HepG2 (cell line): Measurements from ENCODE around the gene GOT1. TPM values are rescaled to one million over a fixed set of nuclear protein-coding genes. Genes with fewer than 3 reads are reported as not detected.

Experiments used
- CCAR2 ChIP-seq: fragments of 200-400 bp; formaldehyde crosslinking; optimal IDR thresholded peaks from 2 replicates; pipeline ENCODE3; 2018; ENCODE audit warnings: low read depth, mild to moderate bottlenecking, low read length, moderate library complexity
- IKZF1 ChIP-seq: fragments of 450-650 bp; IDR thresholded peaks from 2 replicates; pipeline ENCODE4 v1.7.1; 2016
- KAT7 ChIP-seq: IDR thresholded peaks from 2 replicates; pipeline ENCODE4 v1.6.1; 2018; ENCODE audit warnings: borderline replicate concordance, missing compliant biosample characterization
- KDM2A ChIP-seq: sonication (generic); formaldehyde crosslinking; IDR thresholded peaks from 2 replicates; pipeline ENCODE4 v1.4.0; 2020; ENCODE audit warnings: low read depth, missing genetic modification reagents, borderline replicate concordance
- MYC ChIP-seq: sonication (generic); formaldehyde crosslinking; IDR thresholded peaks from 2 replicates; pipeline ENCODE4 v1.9.0; 2021; ENCODE audit warnings: missing genetic modification reagents, borderline replicate concordance
- NFE2L2 ChIP-seq: fragments of 150-350 bp; IDR thresholded peaks from 2 replicates; pipeline ENCODE4 v1.6.1; 2014; ENCODE audit warnings: low read length
- NFYB ChIP-seq: sonication (generic); formaldehyde crosslinking; IDR thresholded peaks from 2 replicates; pipeline ENCODE4 v1.4.0; 2020; ENCODE audit warnings: missing genetic modification reagents
- NONO ChIP-seq, 2 experiments: fragments of 450-650 bp in 1 of 2; sonication (generic) in 1 of 2; formaldehyde crosslinking in 1 of 2; IDR thresholded peaks in 1 of 2; conservative IDR thresholded peaks in 1 of 2; 2 replicates each; pipeline versions ENCODE4 v1.6.1 to v1.8.0; 2017 to 2022; ENCODE audit warnings: mild to moderate bottlenecking in 1 of 2, missing genetic modification reagents in 1 of 2, moderate library complexity in 1 of 2
- PRDM15 ChIP-seq: sonication (generic); formaldehyde crosslinking; IDR thresholded peaks from 2 replicates; pipeline ENCODE4 v1.4.0; 2020; ENCODE audit warnings: missing genetic modification reagents
- RFXAP ChIP-seq: sonication (generic); formaldehyde crosslinking; IDR thresholded peaks from 2 replicates; pipeline ENCODE4 v1.4.0; 2020; ENCODE audit warnings: missing genetic modification reagents, borderline replicate concordance
- RNF2 ChIP-seq: fragments of 450-650 bp; conservative IDR thresholded peaks from 2 replicates; pipeline ENCODE4 v1.6.1; 2016; ENCODE audit warnings: low read depth
- SETDB1 ChIP-seq: sonication (generic); formaldehyde crosslinking; IDR thresholded peaks from 2 replicates; pipeline ENCODE4 v1.5.1; 2020; ENCODE audit warnings: missing genetic modification reagents, mild to moderate bottlenecking, borderline replicate concordance
- SIN3B ChIP-seq: fragments of 150-350 bp; IDR thresholded peaks from 2 replicates; pipeline ENCODE4 v1.6.1; 2014; ENCODE audit warnings: low read length
- SIX1 ChIP-seq: sonication (generic); formaldehyde crosslinking; IDR thresholded peaks from 2 replicates; pipeline ENCODE4 v1.4.0; 2020; ENCODE audit warnings: missing genetic modification reagents, borderline replicate concordance
- SMAD3 ChIP-seq: sonication (generic); formaldehyde crosslinking; IDR thresholded peaks from 2 replicates; pipeline ENCODE4 v1.4.0; 2020; ENCODE audit warnings: missing genetic modification reagents
- SMAD9 ChIP-seq: sonication (generic); formaldehyde crosslinking; IDR thresholded peaks from 2 replicates; pipeline ENCODE4 v1.5.1; 2020; ENCODE audit warnings: mild to moderate bottlenecking, missing genetic modification reagents
- SNRNP70 ChIP-seq: fragments of 200-400 bp; formaldehyde crosslinking; IDR thresholded peaks from 2 replicates; pipeline ENCODE4 v1.6.1; 2017; ENCODE audit warnings: mild to moderate bottlenecking, low read depth, low read length, moderate library complexity
- U2AF1 ChIP-seq: fragments of 200-400 bp; formaldehyde crosslinking; optimal IDR thresholded peaks from 2 replicates; pipeline ENCODE3; 2017; ENCODE audit warnings: mild to moderate bottlenecking, low read depth, low read length
- ZBTB46 ChIP-seq: sonication (generic); formaldehyde crosslinking; IDR thresholded peaks from 2 replicates; pipeline ENCODE4 v1.4.0; 2020; ENCODE audit warnings: mild to moderate bottlenecking, missing genetic modification reagents, borderline replicate concordance
- ZNF263 ChIP-seq: sonication (generic); formaldehyde crosslinking; IDR thresholded peaks from 2 replicates; pipeline ENCODE4 v1.4.0; 2020; ENCODE audit warnings: missing genetic modification reagents
- ZNF292 ChIP-seq: sonication (generic); formaldehyde crosslinking; IDR thresholded peaks from 2 replicates; pipeline ENCODE4 v1.8.1; 2022; ENCODE audit warnings: mild to moderate bottlenecking, low read depth, missing genetic modification reagents, borderline replicate concordance
- ZNF510 ChIP-seq: sonication (generic); formaldehyde crosslinking; IDR thresholded peaks from 2 replicates; pipeline ENCODE4 v1.4.0; 2020; ENCODE audit warnings: low read depth, mild to moderate bottlenecking, missing genetic modification reagents
- ZNF549 ChIP-seq: sonication (generic); formaldehyde crosslinking; IDR thresholded peaks from 2 replicates; pipeline ENCODE4 v1.5.0; 2020; ENCODE audit warnings: missing genetic modification reagents
- ZNF577 ChIP-seq: sonication (generic); formaldehyde crosslinking; IDR thresholded peaks from 2 replicates; pipeline ENCODE4 v1.4.0; 2020; ENCODE audit warnings: mild to moderate bottlenecking, low read depth, missing genetic modification reagents, borderline replicate concordance
- ZNF75D ChIP-seq: sonication (generic); formaldehyde crosslinking; IDR thresholded peaks from 2 replicates; pipeline ENCODE4 v1.8.1; 2023; ENCODE audit warnings: missing genetic modification reagents, mild to moderate bottlenecking, borderline replicate concordance
- ZNF761 ChIP-seq: sonication (generic); formaldehyde crosslinking; conservative IDR thresholded peaks from 2 replicates; pipeline ENCODE4 v1.4.0; 2020; ENCODE audit warnings: mild to moderate bottlenecking, missing genetic modification reagents
- ZNF782 ChIP-seq: sonication (generic); formaldehyde crosslinking; IDR thresholded peaks from 2 replicates; pipeline ENCODE4 v1.4.0; 2020; ENCODE audit warnings: missing genetic modification reagents, mild to moderate bottlenecking, borderline replicate concordance
- ZNF841 ChIP-seq: sonication (generic); formaldehyde crosslinking; IDR thresholded peaks from 2 replicates; pipeline ENCODE4 v1.8.1; 2023; ENCODE audit warnings: missing genetic modification reagents, borderline replicate concordance
- ZSCAN9 ChIP-seq: IDR thresholded peaks from 2 replicates; pipeline ENCODE4 v1.6.1; 2016; ENCODE audit warnings: borderline replicate concordance
- polyA plus RNA-seq, 8 experiments: library from polyadenylated mRNA; depleted of rRNA in 3 of 8; stranded (reverse) in 7 of 8; unstranded in 1 of 8; fragments of >200 nt; fragmentation: Illumina TruSeq in 4 of 8; extraction: Trizol in 4 of 8; gene quantifications; 2 replicates each; pipeline versions ENCODE4 v1.2.1 to v1.2.3, GENCODE V29; 2011 to 2016; ENCODE audit warnings: low read depth in 4 of 8, missing spikeins in 1 of 8, mixed read lengths in 1 of 8; ENCODE audit not compliant: insufficient read depth in 1 of 8
- total RNA-seq, 5 experiments: library from RNA; depleted of rRNA; stranded (reverse); fragments of >200 nt; fragmentation: Illumina TruSeq; extraction: Trizol; gene quantifications; 2 replicates each; pipeline ENCODE4 v1.2.3, GENCODE V29; 2016; ENCODE audit warnings: low read depth in 1 of 5

The GOT1 gene
- total and polyA plus RNA-seq, 2 of the 13 experiments (the other 11 are each of a cell fraction or from before 2014, with no cell fraction given) = 81.2 to 102 TPM

GRCh38 chr10:99421233-99421739 is 9.1 kb downstream of the GOT1 start (continued):
- TF ChIP-seq ZNF549 = no peak
- TF ChIP-seq IKZF1 = no peak
- no peak for TF ChIP-seq U2AF1
- no peak for TF ChIP-seq ZNF75D (CRISPR knock-in tag)
- no peak for TF ChIP-seq ZNF782 (CRISPR knock-in tag)
- TF ChIP-seq MYC (CRISPR knock-in tag) = no peak
- TF ChIP-seq SMAD3 = peak; percentile 96
- TF ChIP-seq SNRNP70 = no peak
- TF ChIP-seq SIN3B = no peak
- TF ChIP-seq ZNF577 (CRISPR knock-in tag) = no peak
- TF ChIP-seq NFE2L2 = no peak
- TF ChIP-seq ZNF292 (CRISPR knock-in tag) = no peak
- TF ChIP-seq KAT7 (CRISPR knock-in tag) = no peak
- no peak for TF ChIP-seq SETDB1 (CRISPR knock-in tag)
- no peak for TF ChIP-seq CCAR2
- TF ChIP-seq NFYB = no peak
- no peak for TF ChIP-seq PRDM15 (CRISPR knock-in tag)
- TF ChIP-seq KDM2A (CRISPR knock-in tag) = no peak
- TF ChIP-seq ZNF761 (CRISPR knock-in tag) = no peak
- no peak for TF ChIP-seq ZSCAN9 (CRISPR knock-in tag)
- no peak for TF ChIP-seq ZNF510 (CRISPR knock-in tag)
- no peak for TF ChIP-seq ZBTB46 (CRISPR knock-in tag)
- no peak for TF ChIP-seq RNF2
- no peak for TF ChIP-seq NONO (IDR thresholded peaks at IDR 0.05)
- TF ChIP-seq NONO (CRISPR knock-in tag; conservative IDR thresholded peaks at IDR 0.05) = peak; percentile 69
- no peak for TF ChIP-seq SMAD9 (CRISPR knock-in tag)
- no peak for TF ChIP-seq ZNF841 (CRISPR knock-in tag)
- peak; percentile 86 for TF ChIP-seq SIX1 (CRISPR knock-in tag)
- 0 out of 2 replicates have a peak, but pooled peaks have one; percentile 34 for TF ChIP-seq RFXAP
- TF ChIP-seq ZNF263 (CRISPR knock-in tag) = no peak; the same call in 1 of the 2 replicates
